Measurements from ENCODE around the gene KRT81.

- TF ChIP-seq CTCF (IDR thresholded peaks at IDR 0.05): no peak
- TF ChIP-seq EZH2 (IDR thresholded peaks at IDR 0.05): no peak
- TF ChIP-seq EZH2phosphoT487 (IDR thresholded peaks at IDR 0.05): no peak
Observed at GRCh38 chr12:52306731-52307130, 15.4 kb upstream of the KRT81 start.

All from neural progenitor cell (in vitro differentiated cells).